ENCODE measurements around the gene CBL.

DNA sequence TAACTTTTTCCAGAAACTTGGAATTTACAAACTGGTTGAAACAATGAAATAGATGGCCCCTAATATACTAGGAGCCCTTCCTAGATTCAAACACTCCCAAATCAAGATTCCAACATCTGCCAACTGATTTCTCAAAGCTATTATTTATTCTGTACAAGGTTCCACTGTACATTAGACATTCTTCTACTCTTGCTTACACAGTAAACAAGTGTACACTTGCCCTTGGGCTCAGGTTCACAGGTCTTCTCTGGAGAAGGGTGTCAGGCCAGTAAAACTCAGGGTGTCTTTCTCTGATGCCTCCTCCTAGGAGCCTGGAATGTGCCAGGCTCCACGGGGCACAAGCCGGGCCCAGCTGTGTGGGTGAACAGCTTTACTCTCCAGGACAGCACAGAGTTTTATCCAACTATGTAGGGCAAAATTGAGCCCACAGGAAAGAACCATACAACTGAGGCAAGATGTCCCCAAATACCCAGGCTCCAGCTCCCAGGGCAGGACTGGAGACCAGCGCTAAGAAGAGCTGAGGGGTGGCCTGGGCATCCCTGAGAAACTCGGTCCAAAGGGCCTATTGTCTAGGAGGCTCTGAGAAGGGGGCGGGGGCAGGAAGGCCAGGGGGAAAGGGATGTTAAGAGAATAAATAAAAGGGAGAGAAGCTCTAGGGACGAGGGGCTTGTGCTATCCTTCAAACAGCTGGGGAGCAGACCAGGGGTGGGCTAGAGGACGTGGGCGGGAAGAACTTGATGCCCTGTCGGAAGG lies 149.1 kb downstream of the CBL start:
- TF ChIP-seq CTCF (IDR thresholded peaks at IDR 0.05) (no peak), POLR2A (IDR thresholded peaks at IDR 0.05) (no peak), EP300 (IDR thresholded peaks at IDR 0.05) (no peak)
